Activated CD8-positive, alpha-beta memory T cell treated with anti-CD3 and anti-CD28 coated beads, Interleukin-2, amount 50 U/mL, for 4 hours (primary cell): ENCODE data around the gene CLRN1.
"Not testable (repeated sequence)": the region's sequence is repeated elsewhere in the genome, so short reads cannot be mapped to it uniquely, and the experiment has no call there.

Source experiments
- DNase-seq: peaks from one replicate; pipeline ENCODE4 v3.0.0-alpha.2; 2020

CLRN1 gene

GRCh38 chr3:150972366-150973071 lies at the start of gene CLRN1:
Gene CLRN1 (minus strand): TSS chr3:150972727. CDS start chr3:150972708, 19 bp downstream.
- no peak for DNase-seq

- DNase-seq: no peak
Measured at GRCh38 chr3:151016478-151016795, 43.9 kb upstream of the CLRN1 start.

DNA sequence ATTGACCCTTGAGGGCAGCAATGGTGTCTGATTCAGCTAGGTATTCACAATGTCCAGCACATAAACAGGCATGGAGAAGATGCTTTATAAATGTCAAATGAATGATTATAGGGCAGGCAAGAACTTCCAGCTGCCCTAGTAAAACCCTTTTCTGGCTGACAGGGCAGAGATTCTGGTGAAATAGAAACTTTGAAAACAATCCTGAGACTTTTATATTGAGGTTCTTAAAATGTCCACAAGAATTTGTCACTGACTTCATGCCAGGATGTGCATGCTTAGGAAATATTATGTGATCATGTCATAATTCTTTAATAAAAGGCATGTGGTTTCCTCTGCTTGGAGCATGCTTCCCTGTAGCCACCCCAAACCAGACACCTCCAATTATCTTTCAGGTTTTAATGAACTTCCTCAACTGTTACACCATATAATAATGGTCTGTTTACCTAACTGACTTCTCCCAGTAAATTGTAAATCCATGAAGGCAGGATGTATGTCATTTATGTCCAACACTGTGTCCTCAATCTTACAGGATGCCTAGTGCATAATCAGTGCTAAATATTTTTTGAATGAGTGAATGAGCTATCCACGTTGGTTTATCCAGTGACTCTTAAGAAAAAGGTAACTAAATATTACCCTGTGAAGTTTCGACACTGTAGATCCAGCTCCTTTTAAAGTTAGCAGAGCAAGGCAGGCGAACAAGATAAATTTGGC lies 43.4 kb upstream of the CLRN1 start:
- DNase-seq: no peak

GRCh38 chr3:151015181-151015580 lies 42.7 kb upstream of the CLRN1 start:
- DNase-seq: no peak

GRCh38 chr3:151014501-151015018 lies 42.0 kb upstream of the CLRN1 start:
- no peak for DNase-seq

- no peak for DNase-seq
Measured at GRCh38 chr3:151012753-151013152, 40.2 kb upstream of the CLRN1 start.

GRCh38 chr3:151011427-151011826 lies 38.9 kb upstream of the CLRN1 start:
- DNase-seq: no peak

DNA sequence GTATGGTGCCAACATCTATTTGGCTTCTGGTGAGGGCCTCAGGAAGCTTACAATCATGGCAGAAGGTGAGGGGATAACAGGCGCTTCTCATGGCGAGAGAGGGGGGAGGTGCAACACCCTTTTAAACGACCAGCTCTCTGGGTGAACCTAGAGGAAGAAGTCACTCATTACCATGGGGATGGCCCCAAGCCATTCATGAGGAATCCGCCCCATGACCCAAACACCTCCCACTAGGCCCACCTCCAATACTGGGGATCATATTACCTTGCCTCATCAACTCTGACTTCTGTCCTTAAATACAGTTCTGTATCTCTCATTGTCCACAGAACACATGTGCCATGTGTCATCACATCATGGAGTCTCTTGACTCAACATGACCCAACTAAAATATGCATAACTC lies 37.5 kb upstream of the CLRN1 start:
- no peak for DNase-seq

DNA sequence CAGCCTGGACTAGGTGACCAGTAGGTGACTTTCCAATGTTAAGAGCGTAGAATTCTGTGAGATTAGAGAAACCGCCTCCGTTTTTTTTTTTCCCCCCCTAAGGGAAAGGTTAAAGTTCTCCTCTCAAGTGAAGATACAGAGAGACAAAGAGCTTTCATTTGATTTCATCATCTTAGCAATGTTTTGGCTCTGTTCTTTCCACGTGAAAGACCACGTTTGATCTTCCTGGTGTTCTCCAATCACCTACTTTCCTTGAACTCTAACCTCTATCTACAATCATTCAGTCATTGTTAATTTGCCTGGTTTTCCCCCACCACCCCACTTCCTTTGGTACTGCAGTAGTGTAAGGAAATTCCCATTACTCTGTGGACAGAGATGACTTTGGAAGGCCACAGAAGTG lies 36.9 kb upstream of the CLRN1 start:
- DNase-seq: no peak

DNA sequence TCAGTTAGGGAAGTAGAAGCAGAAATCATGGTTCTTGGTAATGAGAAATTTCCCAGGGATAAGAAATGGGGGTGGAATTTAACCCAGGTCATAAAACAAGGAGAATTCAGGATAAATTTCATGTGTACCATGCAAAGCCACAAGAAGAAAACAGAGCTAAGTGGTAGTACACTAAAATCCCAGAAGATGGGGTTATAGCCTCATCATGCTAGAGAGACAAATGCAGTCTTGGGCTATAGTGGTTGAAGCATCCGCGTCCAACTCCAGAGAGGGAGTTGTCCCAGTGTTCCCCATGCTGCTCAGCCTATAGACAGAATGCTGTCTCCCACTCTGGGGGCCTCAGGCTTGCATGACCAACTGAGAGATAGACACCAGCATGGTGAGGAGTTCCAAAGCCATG lies 36.2 kb upstream of the CLRN1 start:
- DNase-seq: no peak

GRCh38 chr3:151003768-151004134 lies 31.2 kb upstream of the CLRN1 start:
- DNase-seq: no peak

DNA sequence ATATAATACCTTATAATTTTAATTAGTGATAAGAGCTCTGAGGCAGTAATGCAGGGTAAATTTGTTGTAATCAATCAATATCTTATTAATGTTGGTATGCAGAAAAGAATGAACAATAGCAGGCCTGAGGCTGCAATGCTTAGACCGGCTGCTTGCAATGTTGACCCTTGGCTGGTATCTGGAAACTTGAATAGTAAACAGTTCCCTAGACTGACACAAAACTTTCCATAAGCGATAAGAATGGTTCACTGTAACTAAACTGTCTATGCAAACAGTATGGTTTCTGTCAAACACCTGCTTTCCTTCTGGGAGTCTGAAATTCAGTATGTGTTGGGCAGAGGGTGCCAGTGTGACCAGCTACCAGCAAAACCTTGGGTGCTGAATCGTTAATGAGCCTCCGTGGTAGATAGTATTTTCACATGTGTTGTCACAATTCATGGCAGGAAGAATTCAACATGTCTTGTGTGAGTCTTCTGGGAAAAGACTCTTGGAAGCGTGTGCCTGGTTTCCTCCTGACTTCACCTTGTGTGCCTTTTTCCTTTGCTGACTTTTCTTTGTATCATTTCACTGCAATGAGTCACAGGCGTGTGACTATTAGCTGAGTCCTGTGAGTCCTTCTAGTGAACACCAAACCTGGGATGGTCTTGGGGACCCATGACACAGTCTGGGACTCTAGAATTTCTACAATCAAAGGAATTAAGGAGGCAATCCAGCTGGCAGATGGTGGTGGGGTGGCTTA lies 30.7 kb upstream of the CLRN1 start:
- no peak for DNase-seq

- no peak for DNase-seq
Measured at GRCh38 chr3:151002003-151002981, 29.8 kb upstream of the CLRN1 start.

DNA sequence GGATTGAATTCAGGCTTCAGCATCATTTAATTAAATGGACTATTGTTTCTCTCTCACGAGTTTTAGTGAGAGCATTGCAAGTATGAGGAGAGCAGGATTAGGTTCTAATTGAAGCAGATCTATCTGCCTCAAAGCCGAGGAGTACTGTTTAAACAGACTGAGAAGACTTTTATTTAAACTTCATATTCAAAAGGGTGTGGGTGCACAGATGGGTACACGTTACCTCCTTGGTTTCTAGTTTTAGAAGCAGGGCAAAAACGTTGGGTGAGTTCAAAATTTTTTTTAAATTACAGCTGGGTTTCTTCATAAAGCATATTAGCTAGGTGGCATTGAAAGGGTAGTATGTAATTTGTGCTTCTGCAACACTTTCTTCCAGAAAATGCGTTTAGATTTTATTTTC lies 26.5 kb upstream of the CLRN1 start:
- no peak for DNase-seq

DNA sequence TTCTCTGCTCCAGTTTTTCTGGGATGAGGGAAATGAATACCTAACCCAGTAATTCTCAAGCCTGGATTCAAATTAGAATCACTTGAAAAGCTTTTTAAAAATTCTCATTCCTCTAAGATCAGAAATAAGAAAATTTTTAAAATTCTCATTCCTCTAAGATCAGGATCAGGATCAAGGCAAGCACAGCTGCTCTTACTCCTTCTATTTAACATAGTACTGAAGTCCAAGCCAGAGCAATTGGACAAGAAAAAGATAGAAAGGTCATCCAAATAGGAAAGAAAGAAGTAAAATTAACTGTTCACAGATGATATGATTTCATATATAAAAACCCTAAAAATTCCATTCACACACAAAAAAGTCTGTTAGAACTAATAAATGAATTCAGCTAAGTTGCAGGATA lies 24.2 kb upstream of the CLRN1 start:
- no peak for DNase-seq

DNA sequence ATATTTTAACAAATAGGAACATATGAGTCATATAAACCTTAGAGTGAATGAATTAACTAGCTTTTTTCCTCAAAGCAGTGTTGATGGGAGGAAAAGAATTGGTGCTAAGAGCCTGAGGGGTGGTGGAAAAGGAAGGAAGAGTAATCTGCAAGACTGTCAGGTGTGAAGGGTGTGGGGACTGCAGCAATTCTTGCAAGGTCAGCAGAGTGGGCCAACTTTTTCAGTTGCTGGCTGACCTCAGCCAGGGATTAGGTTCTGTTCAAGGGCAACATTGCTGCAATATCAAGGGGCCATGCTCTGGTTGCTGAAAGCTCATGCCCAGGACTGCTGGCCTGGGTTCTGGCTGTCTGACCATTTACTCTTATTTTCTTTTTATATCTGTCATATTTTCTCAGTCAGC lies 23.0 kb upstream of the CLRN1 start:
- no peak for DNase-seq

DNA sequence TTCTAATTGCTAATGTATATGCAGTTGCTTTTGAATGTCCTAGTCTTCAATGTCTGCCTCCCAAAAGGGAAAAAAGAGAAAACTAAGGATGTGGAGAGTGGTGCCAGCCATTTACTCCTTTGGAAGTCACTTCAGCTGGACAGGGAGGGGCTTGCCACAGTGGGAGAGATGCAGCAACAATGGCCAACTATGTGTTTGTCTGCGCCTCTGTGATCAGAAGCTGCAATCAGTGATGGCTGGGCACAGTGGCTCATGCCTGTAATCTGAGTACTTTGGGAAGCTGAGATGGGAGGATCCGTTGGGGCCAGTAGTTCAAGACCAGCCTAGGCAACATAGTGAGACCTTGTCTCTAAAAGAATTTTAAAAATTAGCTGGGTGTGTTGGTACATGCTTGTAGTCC lies 16.7 kb upstream of the CLRN1 start:
- DNase-seq: no peak

DNA sequence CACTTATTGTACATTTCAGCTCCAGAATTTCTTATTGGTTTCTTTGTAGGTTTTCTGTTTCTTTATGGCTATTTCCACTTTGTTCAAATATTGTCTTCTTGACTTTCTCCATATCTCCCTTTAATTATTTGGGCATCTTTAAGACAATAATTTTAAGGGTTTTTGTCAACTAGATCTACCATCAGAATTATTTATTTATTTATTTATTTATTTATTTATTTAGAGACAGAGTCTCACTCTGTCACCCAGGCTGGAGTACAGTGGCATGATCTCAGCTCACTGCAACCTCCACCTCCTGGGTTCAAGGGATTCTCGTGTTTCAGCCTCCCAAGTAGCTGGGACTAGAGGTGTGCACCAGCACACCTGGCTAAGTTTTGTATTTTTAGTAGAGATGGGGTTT lies 15.9 kb upstream of the CLRN1 start:
- DNase-seq: not testable (repeated sequence)

GRCh38 chr3:150985711-150986110 lies 13.2 kb upstream of the CLRN1 start:
- no peak for DNase-seq

DNA sequence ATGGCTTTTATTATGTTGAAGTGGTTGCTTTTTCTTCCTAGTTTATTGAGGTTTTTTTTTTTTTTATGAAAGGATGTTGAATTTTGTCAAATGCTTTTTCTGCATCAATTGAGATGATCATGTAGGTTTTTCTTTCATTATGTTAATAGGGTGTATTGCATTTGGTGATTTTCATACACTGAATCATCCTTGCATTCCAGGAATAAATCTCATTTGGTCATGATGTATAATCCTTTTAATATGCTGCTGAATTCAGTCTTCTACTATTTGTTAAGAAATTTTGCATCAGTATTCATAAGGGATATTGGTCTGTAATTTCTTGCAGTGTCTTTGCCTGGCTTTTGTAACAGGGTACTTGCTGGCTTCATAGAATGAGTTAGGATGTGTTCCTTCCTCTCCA lies 11.5 kb upstream of the CLRN1 start:
- no peak for DNase-seq

DNA sequence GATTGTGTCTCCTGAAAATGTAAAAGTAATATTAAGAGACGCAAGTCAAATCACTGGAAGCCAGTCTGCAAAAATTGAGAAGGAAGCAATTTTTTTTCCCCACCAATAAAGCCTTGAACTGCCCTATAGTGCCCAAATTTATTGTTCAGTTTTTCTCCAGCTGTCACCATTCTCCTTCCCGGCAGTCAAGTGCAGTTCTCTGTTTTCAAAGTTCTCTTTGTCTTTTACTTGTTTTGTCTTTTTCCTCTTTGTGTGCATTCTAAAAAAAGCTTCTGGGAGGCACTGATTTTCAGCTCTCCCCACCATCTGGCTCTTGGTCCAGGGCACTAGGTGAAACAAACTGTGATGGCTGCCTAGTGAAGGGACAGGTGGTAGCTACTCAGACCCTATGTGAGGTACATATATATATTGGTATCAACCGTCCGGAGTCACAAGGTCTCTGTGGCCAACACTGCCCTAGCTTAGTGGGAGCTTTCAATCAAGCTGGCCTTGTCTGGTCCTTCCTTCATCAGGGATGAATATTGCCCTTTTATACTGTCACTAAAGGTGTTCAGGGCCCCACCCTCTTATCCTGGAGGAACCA lies 6.1 kb upstream of the CLRN1 start:
- DNase-seq: no peak

DNA sequence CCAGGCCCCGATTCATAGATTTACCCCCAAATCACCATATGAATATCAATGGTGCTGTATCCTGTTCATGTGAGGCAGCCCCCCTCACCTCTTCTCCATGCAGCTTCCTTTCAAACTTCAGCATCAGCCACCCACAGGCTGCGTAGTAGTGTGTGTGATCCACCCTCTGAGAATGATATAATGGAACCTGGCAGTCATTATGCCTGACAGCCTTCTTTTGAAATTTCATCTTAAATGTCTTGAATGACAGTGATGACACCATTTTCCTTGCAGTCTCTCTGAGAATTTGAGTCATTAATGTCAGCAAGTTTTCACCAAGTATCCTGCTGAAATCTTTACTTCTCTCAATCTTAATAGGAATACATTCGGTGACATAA lies 3.5 kb upstream of the CLRN1 start:
- no peak for DNase-seq
